GM18858 (cell line): ENCODE results near the gene NCKAP5.

Source experiments
- ATAC-seq: cut with Tn5 transposase; IDR thresholded peaks from one replicate; pipeline ENCODE4 v1.9.1; 2021; ENCODE audit not compliant: unreplicated experiment

NCKAP5 gene

GRCh38 chr2:132665401-132666140, 902.7 kb downstream of the NCKAP5 start:
- ATAC-seq: no peak

- no peak for ATAC-seq
Observed at GRCh38 chr2:132664096-132664495, 904.2 kb downstream of the NCKAP5 start.

DNA sequence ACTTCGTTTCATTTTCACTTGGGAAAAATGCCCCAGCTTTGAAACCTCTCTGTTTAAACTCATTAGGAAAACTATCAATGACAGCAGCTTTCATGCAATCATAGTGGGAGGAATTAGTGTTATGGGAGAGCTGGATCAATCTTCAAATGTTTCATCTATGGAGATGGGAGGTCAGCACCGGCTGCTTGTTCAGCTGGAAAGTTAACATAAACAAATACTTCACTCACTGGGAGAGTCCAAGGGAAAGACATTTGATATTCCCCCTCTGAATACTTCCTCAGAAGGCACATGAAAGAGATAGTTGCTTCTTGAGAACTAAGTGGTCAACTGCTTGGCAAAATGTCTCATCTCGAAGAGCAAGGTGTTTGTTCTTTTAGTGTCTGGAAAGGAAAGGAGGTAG, 905.5 kb downstream of the NCKAP5 start:
- no peak for ATAC-seq

- ATAC-seq: no peak
Observed at GRCh38 chr2:132659331-132659730, 908.9 kb downstream of the NCKAP5 start.

DNA sequence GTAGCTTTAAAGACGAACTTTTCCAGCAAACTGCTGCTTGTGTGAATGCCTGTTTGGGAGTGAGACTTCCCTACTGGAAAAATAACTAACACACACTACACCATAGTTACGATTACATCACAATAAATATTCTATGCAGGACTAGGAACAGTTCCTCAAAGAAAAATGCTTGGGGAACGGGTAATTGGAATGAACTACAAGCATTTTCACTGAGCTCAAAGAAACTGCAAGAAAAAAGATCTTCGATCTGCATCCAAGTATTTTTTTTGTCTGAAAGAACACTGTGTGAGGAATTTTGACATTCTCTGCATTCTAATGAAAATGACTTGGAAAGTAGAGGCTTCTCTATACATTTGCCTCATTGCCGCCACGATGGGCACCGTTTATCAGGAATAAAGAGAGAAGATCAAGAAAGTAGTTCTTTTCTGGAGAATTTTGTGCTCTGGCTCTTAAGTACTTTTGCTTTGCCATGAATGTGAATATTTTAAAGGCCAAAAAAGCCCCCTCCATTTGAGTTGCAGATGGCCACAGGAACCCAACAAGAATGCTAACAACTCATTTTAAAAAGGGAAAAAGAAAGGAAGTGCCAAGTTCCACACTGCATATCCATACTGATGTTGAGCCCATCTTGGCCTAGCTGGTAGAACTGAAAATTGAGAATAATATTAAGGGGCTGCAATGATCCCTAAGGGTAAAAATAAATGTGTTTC, 911.8 kb downstream of the NCKAP5 start:
- no peak for ATAC-seq

DNA sequence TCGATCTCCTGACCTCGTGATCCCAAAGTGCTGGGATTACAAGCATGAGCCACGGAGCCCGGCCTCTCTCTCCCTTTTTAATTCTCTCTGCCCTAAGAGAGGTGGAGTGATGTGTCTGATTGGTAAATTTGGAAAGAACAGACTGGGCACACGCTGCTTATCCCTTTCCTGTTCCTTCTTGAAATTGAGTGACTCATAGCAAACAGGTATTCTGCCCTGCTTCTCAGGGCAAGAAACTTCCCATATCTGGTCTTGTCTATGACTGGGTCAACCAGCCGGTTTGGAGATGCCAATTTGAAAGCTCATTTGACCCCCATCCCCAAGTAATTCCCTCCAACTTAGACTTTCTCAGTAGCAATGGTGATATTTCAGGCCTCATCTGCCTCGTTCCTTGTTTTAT, 913.3 kb downstream of the NCKAP5 start:
- no peak for ATAC-seq

DNA sequence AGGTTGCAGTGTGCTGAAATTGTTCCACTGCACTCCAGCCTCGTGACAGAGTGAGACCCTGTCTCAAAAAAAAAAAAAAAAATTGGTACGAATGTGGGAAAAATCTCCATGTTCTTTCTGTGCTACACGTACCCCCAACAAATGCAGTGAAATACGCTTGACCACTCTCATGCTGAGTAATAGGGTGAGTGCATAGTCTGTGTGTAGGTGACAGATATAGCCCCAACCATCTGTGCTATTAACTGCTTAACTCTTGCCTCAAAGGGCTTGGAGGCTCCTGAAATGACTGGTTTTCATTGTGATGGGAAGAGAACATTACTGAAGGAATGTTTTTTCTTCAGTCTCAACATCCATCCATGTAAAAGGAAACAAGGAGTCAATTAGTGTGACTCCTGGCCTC, 913.9 kb downstream of the NCKAP5 start:
- no peak for ATAC-seq

- ATAC-seq: no peak
Observed at GRCh38 chr2:132652474-132652873, 915.8 kb downstream of the NCKAP5 start.

DNA sequence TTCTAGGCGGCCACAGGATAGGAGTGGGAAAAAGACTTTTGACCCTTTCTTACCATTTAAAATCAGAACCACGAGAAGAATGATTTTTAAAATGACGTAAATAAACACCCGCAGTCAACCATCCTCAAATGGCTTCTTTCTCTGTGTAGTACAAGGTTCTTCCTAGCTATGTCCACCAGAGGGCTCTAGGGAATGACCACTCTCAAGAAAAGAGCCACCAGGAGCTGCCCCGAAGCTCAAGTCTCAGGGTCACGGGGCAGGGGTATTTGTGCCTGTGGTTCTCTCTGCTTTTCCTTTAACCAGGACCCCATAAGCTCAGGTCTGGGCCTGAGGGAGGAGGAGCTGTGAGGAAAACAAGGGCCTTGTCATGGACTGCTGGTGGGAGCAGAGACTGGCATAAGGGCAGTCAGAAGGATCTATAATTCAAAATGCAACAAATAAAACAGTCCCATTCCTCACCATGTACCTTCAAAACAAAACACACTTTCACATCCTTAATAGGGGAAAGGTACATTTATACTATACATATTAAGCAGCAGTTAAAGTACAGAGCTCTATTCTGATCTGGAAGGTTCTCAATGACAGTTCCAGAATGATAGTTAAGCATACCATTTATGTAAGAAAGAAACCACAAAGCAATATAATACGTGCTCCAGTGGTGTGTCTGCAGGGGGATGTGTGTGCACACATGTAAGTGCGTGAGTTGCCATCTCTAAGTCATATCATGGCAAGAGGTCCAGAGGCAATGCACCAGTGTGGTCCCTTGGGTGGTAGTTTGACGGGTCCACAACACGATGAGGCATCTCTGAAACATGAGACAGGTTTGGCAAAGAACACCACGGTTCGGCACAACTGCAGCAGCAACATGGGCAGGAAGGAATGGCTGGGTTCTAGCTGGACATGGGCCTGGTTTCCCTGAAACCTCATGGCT, 916.9 kb downstream of the NCKAP5 start:
- ATAC-seq: no peak

DNA sequence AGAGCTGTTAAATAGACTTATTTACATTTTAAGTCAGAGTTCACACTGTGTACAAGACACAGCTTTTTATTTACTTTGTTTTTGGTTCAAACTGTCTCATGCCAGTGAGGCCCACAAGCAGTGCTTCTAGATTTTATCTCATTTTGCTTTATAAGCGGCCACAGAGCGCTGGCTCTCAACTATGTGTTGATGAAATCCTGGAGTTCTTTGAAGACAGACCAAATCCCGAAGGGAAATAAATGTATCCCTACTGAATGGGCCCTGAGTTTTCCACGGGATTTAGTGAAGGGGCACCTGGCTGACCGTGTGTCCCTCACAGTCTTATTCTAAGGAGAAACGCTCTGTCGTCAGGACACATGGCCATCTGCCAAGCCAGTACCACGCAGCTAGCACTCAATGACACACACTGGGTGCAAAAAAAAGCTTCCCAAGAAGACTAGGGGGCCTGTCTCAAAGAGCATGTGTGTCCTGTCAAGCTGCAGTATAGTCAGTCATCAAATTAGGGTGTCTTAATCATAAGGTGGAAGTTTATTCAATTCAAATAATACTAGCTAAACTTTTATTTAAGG, 921.6 kb downstream of the NCKAP5 start:
- ATAC-seq: no peak

- no peak for ATAC-seq
Observed at GRCh38 chr2:132645722-132646539, 922.3 kb downstream of the NCKAP5 start.

- ATAC-seq: no peak
Observed at GRCh38 chr2:132645176-132645575, 923.1 kb downstream of the NCKAP5 start.

GRCh38 chr2:132642415-132642814, 925.8 kb downstream of the NCKAP5 start:
- no peak for ATAC-seq

DNA sequence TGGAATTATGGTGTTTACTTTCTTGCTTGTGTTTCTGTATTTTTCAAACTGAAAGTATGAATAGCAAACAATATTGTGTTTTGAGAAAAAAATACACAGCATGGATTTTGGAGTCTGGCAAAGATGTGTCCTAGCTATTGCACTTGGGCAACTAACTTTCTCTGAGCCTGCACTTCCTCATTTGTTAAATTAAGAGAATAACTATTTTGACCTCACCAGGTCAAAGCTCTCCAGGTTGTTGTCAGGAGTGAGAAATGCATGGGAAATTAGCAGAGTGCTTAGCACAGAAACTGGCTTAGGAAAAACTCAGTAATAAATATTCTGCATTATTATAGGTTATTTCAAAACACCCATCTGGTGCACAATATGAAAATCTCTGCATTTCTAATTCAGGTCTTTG, 926.4 kb downstream of the NCKAP5 start:
- ATAC-seq: no peak

DNA sequence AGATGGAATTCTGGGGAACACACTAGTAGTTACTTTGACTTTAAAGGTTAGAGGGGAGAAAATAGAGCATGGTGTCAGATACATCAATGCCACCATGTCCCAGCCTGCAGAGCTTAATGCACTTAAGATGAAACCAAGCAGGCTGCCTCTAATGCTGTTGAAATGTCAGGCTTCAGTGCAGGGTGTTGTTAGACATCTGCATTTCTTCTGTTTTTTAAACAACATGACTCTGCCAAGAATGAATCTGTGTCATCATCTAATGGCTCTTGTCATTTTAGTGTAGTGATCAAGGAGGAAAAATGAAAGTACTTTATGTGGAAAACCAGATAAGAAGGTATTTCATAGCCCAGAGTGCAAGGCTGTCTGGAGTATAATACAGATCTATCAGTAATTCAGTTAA, 928.1 kb downstream of the NCKAP5 start:
- ATAC-seq: no peak

DNA sequence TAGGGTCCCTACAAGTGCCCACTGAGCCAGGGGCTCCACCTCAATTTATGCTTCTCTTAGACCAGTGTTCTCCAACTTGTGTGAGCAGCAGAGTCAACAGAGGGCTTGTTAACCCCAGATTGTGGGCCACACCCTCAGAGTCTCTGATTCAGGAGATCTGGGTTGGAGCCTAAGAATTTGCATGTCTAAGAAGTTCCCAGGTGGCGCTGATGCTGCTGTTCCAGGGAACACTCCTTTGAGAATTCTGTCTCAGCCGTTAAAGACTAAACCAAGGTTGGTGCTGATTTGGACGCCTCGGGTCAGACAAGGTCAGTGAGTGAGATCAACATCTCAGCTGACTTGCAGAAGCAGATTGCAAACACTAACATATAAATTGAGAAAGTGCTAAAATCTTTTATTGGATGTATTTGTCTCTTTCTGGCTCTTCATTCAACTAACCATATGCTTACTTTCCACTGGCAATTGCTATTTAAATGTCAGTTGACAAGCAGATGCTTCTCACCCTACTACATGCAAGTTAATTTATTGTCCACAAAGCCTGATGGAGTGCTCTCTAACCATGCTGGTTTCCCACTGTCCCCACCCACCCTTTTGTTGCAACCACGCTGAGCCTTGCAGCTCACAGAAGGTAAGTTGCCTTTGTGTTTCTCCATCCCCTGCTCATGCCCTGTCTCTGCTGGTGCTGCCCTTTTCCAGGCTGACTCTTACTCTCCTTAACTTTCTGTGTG, 929.8 kb downstream of the NCKAP5 start:
- ATAC-seq: no peak

DNA sequence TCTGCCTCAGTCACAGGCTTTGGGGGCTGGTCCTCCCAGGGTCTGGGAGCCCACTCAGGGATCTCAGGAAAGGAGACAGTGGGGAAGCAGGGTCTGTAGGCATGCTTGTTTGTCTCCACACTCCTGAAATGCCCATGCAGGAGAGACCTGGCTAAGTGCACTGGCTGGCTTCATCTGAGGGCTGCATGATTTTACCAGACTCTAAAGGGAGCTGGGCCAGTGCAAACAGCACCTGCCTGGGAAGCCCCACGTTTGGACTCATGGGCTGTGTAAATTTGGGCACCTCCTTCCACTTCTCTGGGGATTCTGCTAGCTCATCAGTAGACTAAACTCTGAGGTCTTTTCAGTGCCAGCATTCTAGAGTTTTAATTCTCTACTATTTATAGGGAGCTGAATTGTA, 931.9 kb downstream of the NCKAP5 start:
- ATAC-seq: no peak

- no peak for ATAC-seq
Observed at GRCh38 chr2:132633635-132634034, 934.6 kb downstream of the NCKAP5 start.

GRCh38 chr2:132632000-132632649, 936.1 kb downstream of the NCKAP5 start:
- no peak for ATAC-seq
